ENCODE results near the gene DDA1. TPM values are rescaled to one million over a fixed set of nuclear protein-coding genes. Genes with fewer than 3 reads are reported as not detected.

Gene DDA1
- total and polyA plus RNA-seq, 2 experiments from 2014 or later, result 43.1 to 60.0 TPM

GRCh38 chr19:17318966-17319365 is 9.6 kb downstream of the DDA1 start:
- Histone ChIP-seq H3K27me3 (no peaks in the 10 kb centered on the region), H3K36me3 (replicated peaks; ENCODE audit: insufficient read depth, low read depth) (no peaks in the 10 kb centered on the region), H3K79me2 (no peaks in the 10 kb centered on the region), H4K20me1 (ENCODE audit: insufficient read depth, poor library complexity, severe bottlenecking) (no peaks in the 10 kb centered on the region), H3K4me2 (no peak overlapping the region), H3K9me3 (ENCODE audit: low read depth) (no peaks in the 10 kb centered on the region), H3K4me1 (ENCODE audit: insufficient read depth) (no peaks in the 10 kb centered on the region), H3K27ac (no peak overlapping the region), H2AFZ (no peak overlapping the region), H3K4me3 (no peak overlapping the region), H3K9me2 (replicated peaks; ENCODE audit: insufficient read depth) (no peaks in the 10 kb centered on the region)
- WGBS (ENCODE audit: low lambda C conversion rate, missing lambda C conversion rate), result 89% methylated on average over 6 of the region's 6 CpGs
- no peak for TF ChIP-seq EZH2phosphoT487 (IDR thresholded peaks at IDR 0.05; ENCODE audit: low read depth, severe bottlenecking, unreplicated experiment)
- no peak for TF ChIP-seq CTCF (IDR thresholded peaks at IDR 0.05; ENCODE audit: poor library complexity)
- TF ChIP-seq EZH2 (IDR thresholded peaks at IDR 0.05; ENCODE audit: borderline replicate concordance), result no peak
- DNase-seq (ENCODE audit: low spot score), result no peak

GRCh38 chr19:17319473-17320238 is 10.3 kb downstream of the DDA1 start:
- no peak overlapping the region for H3K4me3 ChIP-seq
- no peaks in the 10 kb centered on the region for H3K27me3 ChIP-seq
- no peak overlapping the region for H3K4me2 ChIP-seq
- DNase-seq (ENCODE audit: low spot score), result no peak
- H3K4me1 ChIP-seq (ENCODE audit: insufficient read depth), result no peaks in the 10 kb centered on the region
- H3K9me3 ChIP-seq (ENCODE audit: low read depth), result no peaks in the 10 kb centered on the region
- H3K27ac ChIP-seq, result no peak overlapping the region
- H4K20me1 ChIP-seq (ENCODE audit: insufficient read depth, poor library complexity, severe bottlenecking), result no peaks in the 10 kb centered on the region
- no peaks in the 10 kb centered on the region for H3K36me3 ChIP-seq (replicated peaks; ENCODE audit: insufficient read depth, low read depth)
- no peak overlapping the region for H2AFZ ChIP-seq
- H3K9me2 ChIP-seq (replicated peaks; ENCODE audit: insufficient read depth), result no peaks in the 10 kb centered on the region
- H3K79me2 ChIP-seq, result no peaks in the 10 kb centered on the region
- TF ChIP-seq CTCF (IDR thresholded peaks at IDR 0.05; ENCODE audit: poor library complexity) (no peak), EZH2 (IDR thresholded peaks at IDR 0.05; ENCODE audit: borderline replicate concordance) (no peak), EZH2phosphoT487 (IDR thresholded peaks at IDR 0.05; ENCODE audit: low read depth, severe bottlenecking, unreplicated experiment) (no peak)
- 92% methylated on average over 22 of the region's 40 CpGs for WGBS (ENCODE audit: low lambda C conversion rate, missing lambda C conversion rate)

DNA sequence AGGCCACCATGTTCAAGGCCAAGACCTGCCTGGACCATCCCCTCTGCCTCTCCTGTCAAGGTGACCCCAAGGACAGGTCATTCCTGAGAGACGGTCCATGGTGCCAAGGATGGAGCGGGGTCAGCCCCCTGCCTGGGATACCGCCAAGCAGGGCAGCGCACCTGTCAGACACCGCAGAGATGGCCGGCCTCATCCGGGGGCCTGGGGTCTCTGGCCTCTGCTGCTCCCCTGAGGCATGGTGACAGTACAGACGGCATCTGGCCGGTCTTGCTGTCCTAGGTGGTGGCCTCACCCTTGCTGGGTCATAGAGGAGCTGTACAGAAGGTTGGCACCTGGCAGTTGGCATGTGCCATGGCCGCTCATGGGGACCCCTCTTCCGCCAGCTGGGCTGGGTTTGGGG is 11.1 kb downstream of the DDA1 start:
- no peak for DNase-seq (ENCODE audit: low spot score)

More for the DNA sequence above, 11.1 kb downstream of the DDA1 start:
- no peak overlapping the region for H3K4me2 ChIP-seq
- H3K27me3 ChIP-seq, result no peaks in the 10 kb centered on the region
- H3K27ac ChIP-seq, result no peak overlapping the region
- 87% methylated on average over 11 of the region's 11 CpGs for WGBS (ENCODE audit: low lambda C conversion rate, missing lambda C conversion rate)
- H3K36me3 ChIP-seq (replicated peaks; ENCODE audit: insufficient read depth, low read depth), result no peaks in the 10 kb centered on the region
- H4K20me1 ChIP-seq (ENCODE audit: insufficient read depth, poor library complexity, severe bottlenecking), result no peaks in the 10 kb centered on the region
- H3K4me3 ChIP-seq, result no peak overlapping the region
- H3K4me1 ChIP-seq (ENCODE audit: insufficient read depth), result no peaks in the 10 kb centered on the region
- H3K9me3 ChIP-seq (ENCODE audit: low read depth), result no peaks in the 10 kb centered on the region
- TF ChIP-seq EZH2phosphoT487 (IDR thresholded peaks at IDR 0.05; ENCODE audit: low read depth, severe bottlenecking, unreplicated experiment) (no peak), EZH2 (IDR thresholded peaks at IDR 0.05; ENCODE audit: borderline replicate concordance) (no peak), CTCF (IDR thresholded peaks at IDR 0.05; ENCODE audit: poor library complexity) (no peak)
- H3K79me2 ChIP-seq, result no peaks in the 10 kb centered on the region
- H3K9me2 ChIP-seq (replicated peaks; ENCODE audit: insufficient read depth), result no peaks in the 10 kb centered on the region
- no peak overlapping the region for H2AFZ ChIP-seq

All from hepatocyte (in vitro differentiated cells).